Lung (tissue), 12 donors: ENCODE data around the gene C1orf35. TPM values are rescaled to one million over a fixed set of nuclear protein-coding genes. Genes with fewer than 3 reads are reported as not detected.

Experiments
- ATAC-seq: fragments of 200-7000 bp; cut with Tn5 transposase; one replicate; pipeline ENCODE4 v1.9.1; 2020; ENCODE audit warnings: moderate number of reproducible peaks; ENCODE audit not compliant: insufficient read depth, low FRiP score
- DNase-seq, 3 donors: peaks; one replicate each; pipeline ENCODE4 v3.0.0-alpha.2; 2013 to 2017
- H3K27ac ChIP-seq, 2 donors: one replicate each; pipeline ENCODE4 v1.5.1; 2013; ENCODE audit warnings: mild to moderate bottlenecking in 2 of 2, moderate library complexity in 2 of 2, control low read depth in 1 of 2, inconsistent platforms in 1 of 2, low read depth in 1 of 2, low read length in 1 of 2
- H3K27me3 ChIP-seq, 3 donors: one replicate each; pipeline ENCODE4 v1.5.1; 2013; ENCODE audit warnings: low read length in 2 of 3; ENCODE audit not compliant: control insufficient read depth in 3 of 3, insufficient read depth in 3 of 3
- H3K36me3 ChIP-seq, 4 donors: one replicate each; pipeline ENCODE4 v1.5.1; 2013; ENCODE audit warnings: low read length in 4 of 4, mild to moderate bottlenecking in 1 of 4, moderate library complexity in 1 of 4; ENCODE audit not compliant: control insufficient read depth in 4 of 4, insufficient read depth in 4 of 4
- H3K4me1 ChIP-seq, 5 donors: one replicate each; pipeline ENCODE4 v1.5.1; 2013; ENCODE audit warnings: low read length in 5 of 5, mild to moderate bottlenecking in 2 of 5, moderate library complexity in 1 of 5; ENCODE audit not compliant: control insufficient read depth in 5 of 5, insufficient read depth in 5 of 5
- H3K4me3 ChIP-seq: one replicate; pipeline ENCODE4 v1.5.1; 2013; ENCODE audit warnings: mild to moderate bottlenecking, control low read depth, moderate library complexity
- H3K9ac ChIP-seq, 2 donors: one replicate each; pipeline ENCODE4 v1.5.1; 2013; ENCODE audit warnings: low read length in 2 of 2, control low read depth in 1 of 2; ENCODE audit not compliant: insufficient read depth in 1 of 2
- H3K9me3 ChIP-seq, 4 donors: one replicate each; pipeline ENCODE4 v1.5.1; 2013; ENCODE audit warnings: low read length in 3 of 4, mild to moderate bottlenecking in 1 of 4, moderate library complexity in 1 of 4; ENCODE audit not compliant: control insufficient read depth in 4 of 4, insufficient read depth in 3 of 4
- CTCF ChIP-seq: IDR thresholded peaks from 2 replicates; pipeline ENCODE4 v1.5.1; 2012; ENCODE audit warnings: mild to moderate bottlenecking; ENCODE audit errors: control extremely low read depth, extremely low read depth
- WGBS, 2 donors: extraction: QIAGEN DNeasy Blood & Tissue Kit; methylation state at CpG; one replicate each; pipeline ENCODE4 v1.1.7; 2013; 5-methylcytosine and 5-hydroxymethylcytosine counted together
- polyA plus RNA-seq, 2 donors: library from polyadenylated mRNA; stranded (reverse); fragments of 200-250 nt; gene quantifications; one replicate each; pipeline ENCODE4 v1.2.1, GENCODE V29; 2013
- total RNA-seq, 2 donors: library from RNA; depleted of rRNA in 1 of 2; stranded (reverse); fragments of >200 nt in 1 of 2; gene quantifications; one replicate each; pipeline ENCODE4 v1.2.1, GENCODE V29; 2014 to 2021
- donor health status: control.
- donor health status: control.
- donor health status: Bipolar disorder and iron deficiency.
- donor health status: healthy.
- donor health status: DM: yes; HTN: yes; CAD: no.

The C1orf35 gene
- total and polyA plus RNA-seq, 4 donors: 9.1 to 19.9 (median 15.0) TPM

- WGBS, 2 donors: 84 to 92% methylated on average over 7 of the region's 7 CpGs
- ATAC-seq (no peak), DNase-seq (no peak)
- Histone ChIP-seq H3K27me3 (no peaks in the 10 kb centered on the region), H3K9me3 (no peaks in the 10 kb centered on the region), H3K9ac (no peak overlapping the region), H3K4me1 (peaks cover 13 to 34% (median 20%) of the 10 kb centered on the region in 5 donors), H3K4me3 (no peak overlapping the region), H3K27ac (no peak overlapping the region), H3K36me3 (peaks cover 0 to 9% (median 0%) of the 10 kb centered on the region in 4 donors)
- no peak for TF ChIP-seq CTCF
Measured at GRCh38 chr1:228081144-228081543, 22.0 kb downstream of the C1orf35 start.

GRCh38 chr1:228079601-228080263 is 23.4 kb downstream of the C1orf35 start:
- Histone ChIP-seq H3K36me3 (peaks cover 0 to 9% (median 0%) of the 10 kb centered on the region in 4 donors), H3K9me3 (no peaks in the 10 kb centered on the region), H3K4me3 (no peak overlapping the region), H3K27me3 (no peaks in the 10 kb centered on the region), H3K9ac (no peak overlapping the region), H3K4me1 (peaks cover under 1 to 20% (median 7%) of the 10 kb centered on the region in 5 donors), H3K27ac (no peak overlapping the region)
- no peak for DNase-seq
- no peak for ATAC-seq
- WGBS, 2 donors: 92 to 95% methylated on average over 7 of the region's 7 CpGs
- TF ChIP-seq CTCF: no peak

GRCh38 chr1:228079013-228079412 is 24.1 kb downstream of the C1orf35 start:
- Histone ChIP-seq H3K9ac (no peak overlapping the region), H3K4me1 (peaks cover 0 to 12% (median under 1%) of the 10 kb centered on the region in 5 donors), H3K4me3 (no peak overlapping the region), H3K27me3 (no peaks in the 10 kb centered on the region), H3K36me3 (peaks cover 0 to 9% (median 0%) of the 10 kb centered on the region in 4 donors), H3K27ac (no peak overlapping the region), H3K9me3 (no peaks in the 10 kb centered on the region)
- ATAC-seq: no peak
- TF ChIP-seq CTCF: no peak
- WGBS, 2 donors: 90 to 93% methylated on average over 7 of the region's 7 CpGs
- no peak for DNase-seq
